IPS-20b (cell line): ENCODE results near the gene ADAP1.

Source experiments
- H3K27ac ChIP-seq: one replicate; pipeline ENCODE4 v1.5.1; 2013; ENCODE audit warnings: low read length
- H3K27me3 ChIP-seq: 2 replicates; pipeline ENCODE4 v1.6.1; 2013; ENCODE audit warnings: mild to moderate bottlenecking, low read length, inconsistent platforms; ENCODE audit not compliant: insufficient read depth
- H3K36me3 ChIP-seq: 2 replicates; pipeline ENCODE4 v1.6.1; 2013; ENCODE audit warnings: low read depth, mild to moderate bottlenecking, inconsistent platforms, low read length, moderate library complexity; ENCODE audit not compliant: insufficient read depth
- H3K4me1 ChIP-seq: 2 replicates; pipeline ENCODE4 v1.6.1; 2013; ENCODE audit warnings: mild to moderate bottlenecking, control low read depth, inconsistent platforms, low read length, moderate library complexity; ENCODE audit not compliant: insufficient read depth
- H3K4me3 ChIP-seq: 2 replicates; pipeline ENCODE4 v1.5.1; 2013; ENCODE audit warnings: mild to moderate bottlenecking, low read length, inconsistent platforms
- H3K9ac ChIP-seq: 2 replicates; pipeline ENCODE4 v1.6.1; 2013; ENCODE audit warnings: low read depth, mild to moderate bottlenecking, inconsistent platforms, low read length, moderate library complexity
- H3K9me3 ChIP-seq: 2 replicates; pipeline ENCODE4 v1.6.1; 2013; ENCODE audit warnings: mild to moderate bottlenecking, low read depth, low read length, inconsistent platforms; ENCODE audit not compliant: insufficient read depth

ADAP1 gene

DNA sequence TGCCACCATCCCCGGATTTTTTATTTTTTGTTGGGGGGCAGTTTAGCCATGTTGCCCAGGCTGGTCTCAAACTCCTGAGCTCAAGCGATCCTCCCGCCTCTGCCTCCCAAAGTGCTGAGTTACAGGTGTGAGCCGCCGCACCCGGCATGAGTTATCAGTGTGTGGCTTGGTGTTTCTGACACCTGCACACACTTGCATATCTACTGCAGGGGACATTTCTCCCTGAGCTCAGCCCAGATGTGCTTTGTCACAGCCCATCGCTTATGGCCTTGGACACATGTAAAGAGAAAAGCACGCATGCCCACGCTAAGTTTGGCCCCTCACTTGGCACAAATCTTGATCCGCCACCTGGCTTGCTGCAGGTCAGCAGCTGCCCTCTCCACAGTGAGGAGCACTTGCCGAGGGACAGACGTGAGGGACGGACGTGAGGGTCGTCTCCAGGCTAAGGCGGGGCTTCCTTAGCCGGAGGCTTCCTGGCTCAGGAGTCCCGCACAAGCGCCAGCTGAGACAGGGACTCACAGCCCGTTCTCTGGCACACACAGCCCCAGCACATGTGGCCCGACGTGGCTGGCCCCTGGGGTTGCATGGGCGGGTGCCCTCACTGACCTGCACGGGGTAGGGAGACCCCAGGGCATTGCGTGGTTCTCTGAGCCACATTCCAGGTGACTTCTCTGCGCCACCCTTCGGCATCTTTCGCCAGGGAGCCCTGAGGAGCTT, 40.3 kb upstream of the ADAP1 start:
- Histone ChIP-seq H3K4me1 (no peaks in the 10 kb centered on the region), H3K36me3 (no peaks in the 10 kb centered on the region), H3K9me3 (no peaks in the 10 kb centered on the region), H3K27ac (no peak overlapping the region), H3K27me3 (no peaks in the 10 kb centered on the region), H3K4me3 (no peak overlapping the region), H3K9ac (no peak overlapping the region)

DNA sequence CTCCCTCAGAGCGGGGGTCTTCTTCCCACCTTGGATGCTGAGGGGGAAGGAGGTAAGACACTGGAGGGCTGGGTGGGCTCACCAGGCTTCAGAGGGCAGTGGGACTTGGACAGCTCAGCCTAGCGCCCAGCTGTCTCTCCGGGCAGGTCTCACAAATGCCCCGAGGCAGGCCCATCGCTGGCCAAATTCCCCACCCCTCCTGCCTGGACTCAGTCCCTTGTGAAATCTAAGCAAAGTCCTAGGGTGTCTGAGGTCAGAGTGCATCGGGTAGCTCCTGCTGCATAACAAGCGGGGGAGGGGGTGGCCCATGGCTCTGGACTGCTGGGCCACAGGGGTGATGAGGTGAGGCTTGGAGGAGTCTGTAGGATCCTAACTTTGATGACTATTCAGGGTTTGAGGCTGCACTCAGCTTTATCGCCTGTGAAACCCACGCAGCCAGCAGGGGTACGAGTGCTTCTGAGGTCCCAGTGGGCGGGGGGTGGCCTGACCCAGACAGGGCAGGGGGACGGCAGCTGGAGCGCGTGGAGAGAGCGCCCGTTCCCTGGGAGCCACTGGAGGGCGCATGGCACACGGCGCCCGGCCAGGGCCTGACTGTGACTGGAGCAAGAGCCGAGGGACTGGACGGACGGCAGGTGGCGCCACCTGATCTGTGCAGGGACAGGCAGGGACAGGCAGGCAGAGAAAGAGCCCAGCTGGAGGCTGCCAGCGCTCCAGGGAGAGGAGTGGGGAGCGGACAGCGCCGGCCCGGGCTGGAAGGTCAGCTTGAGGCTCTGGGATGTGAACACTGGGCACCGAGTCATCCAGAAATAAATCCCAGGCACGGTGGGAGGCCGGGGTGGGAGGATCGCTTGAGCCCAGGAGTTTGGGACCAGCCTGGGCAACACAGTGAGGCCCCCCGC, 38.5 kb upstream of the ADAP1 start:
- no peaks in the 10 kb centered on the region for H3K4me1 ChIP-seq
- no peak overlapping the region for H3K9ac ChIP-seq
- no peaks in the 10 kb centered on the region for H3K36me3 ChIP-seq
- H3K4me3 ChIP-seq = no peak overlapping the region
- no peaks in the 10 kb centered on the region for H3K9me3 ChIP-seq
- H3K27me3 ChIP-seq = no peaks in the 10 kb centered on the region
- H3K27ac ChIP-seq = no peak overlapping the region

DNA sequence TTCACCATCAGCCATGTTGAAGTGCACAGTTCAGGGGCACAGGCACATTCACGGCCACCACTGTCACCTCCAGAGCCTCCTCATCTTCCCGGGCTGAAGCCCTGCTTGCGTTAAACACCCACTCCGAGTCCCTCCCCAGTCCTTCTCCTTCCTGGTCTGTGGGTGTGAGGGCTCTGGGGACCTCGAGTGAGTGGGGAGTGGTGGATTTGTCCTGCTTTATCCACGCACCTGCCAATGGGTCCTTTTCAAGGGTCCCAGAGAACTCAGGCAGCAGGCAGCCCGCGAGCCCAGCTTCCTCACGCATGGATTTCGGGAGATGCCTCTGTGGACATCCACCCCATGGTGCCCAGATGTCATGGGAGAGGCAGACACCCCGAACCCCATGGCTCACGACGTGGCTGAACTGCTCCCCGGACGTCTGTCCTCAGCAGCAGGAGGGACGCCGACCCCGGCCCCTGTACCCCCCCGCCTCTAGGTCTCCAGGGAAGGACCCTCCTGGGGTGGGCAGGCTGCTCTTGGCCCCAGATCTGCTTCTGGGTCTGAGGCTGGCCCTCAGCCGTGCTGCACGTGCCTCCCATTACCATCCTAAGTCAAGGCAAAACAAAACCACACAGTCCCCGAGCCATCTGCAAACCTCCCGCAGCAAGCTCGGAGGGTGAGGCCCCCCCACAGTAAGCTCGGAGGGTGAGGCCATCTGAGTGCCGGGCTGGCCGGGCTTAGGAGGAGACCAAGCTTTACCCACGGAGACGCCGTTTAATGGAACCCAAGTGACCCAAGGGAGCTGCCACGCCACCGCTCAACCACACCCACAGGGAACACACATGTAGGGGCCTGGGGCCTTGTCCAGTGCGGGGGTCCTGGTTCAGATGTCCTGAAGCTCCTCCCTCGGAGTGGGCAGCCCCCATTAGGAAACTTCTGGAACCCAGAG, 37.5 kb upstream of the ADAP1 start:
- H3K36me3 ChIP-seq = no peaks in the 10 kb centered on the region
- H3K4me1 ChIP-seq = no peaks in the 10 kb centered on the region
- H3K9me3 ChIP-seq = no peaks in the 10 kb centered on the region
- no peak overlapping the region for H3K27ac ChIP-seq
- no peak overlapping the region for H3K9ac ChIP-seq
- no peaks in the 10 kb centered on the region for H3K27me3 ChIP-seq
- no peak overlapping the region for H3K4me3 ChIP-seq

DNA sequence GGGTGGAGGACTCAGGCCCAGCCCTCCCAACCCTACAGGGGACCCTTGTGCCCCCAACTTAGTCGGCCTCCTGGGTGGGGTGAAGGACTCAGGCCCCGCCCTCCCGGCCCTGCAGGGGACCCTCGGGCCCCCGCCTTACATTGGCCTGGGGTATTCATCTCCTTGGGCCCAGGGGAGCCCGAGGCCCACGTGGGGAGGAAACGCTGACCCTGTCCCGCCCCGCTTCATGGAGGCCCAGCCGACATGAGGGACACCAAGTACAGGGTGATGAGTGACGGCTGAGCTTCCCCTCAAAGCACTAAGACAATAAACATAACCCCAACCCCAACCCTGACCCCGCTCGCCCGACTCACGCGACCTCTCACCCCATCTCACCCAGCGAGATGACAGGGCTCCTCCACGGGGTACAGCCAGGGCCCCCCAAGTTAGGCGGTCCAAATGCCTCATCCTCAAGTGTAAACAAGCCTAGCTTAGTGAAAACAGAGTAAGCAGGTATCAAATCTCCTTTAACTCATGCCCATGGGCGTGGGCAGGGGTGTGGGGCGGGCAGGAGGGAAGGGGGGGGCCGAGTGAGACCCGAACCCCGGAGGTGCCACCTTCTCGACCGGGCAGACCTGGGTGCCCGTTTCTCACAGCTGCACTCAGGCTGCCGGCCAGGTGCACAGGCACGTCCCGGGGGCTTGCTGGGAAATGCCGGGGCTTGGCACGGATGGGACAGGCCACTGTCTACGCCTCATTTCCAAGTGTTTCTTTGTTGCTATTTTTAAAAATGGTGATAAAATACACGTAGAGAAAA, 36.7 kb upstream of the ADAP1 start:
- H3K9me3 ChIP-seq = no peaks in the 10 kb centered on the region
- H3K36me3 ChIP-seq = no peaks in the 10 kb centered on the region
- H3K9ac ChIP-seq = no peak overlapping the region
- H3K4me3 ChIP-seq = no peak overlapping the region
- no peaks in the 10 kb centered on the region for H3K27me3 ChIP-seq
- no peaks in the 10 kb centered on the region for H3K4me1 ChIP-seq
- H3K27ac ChIP-seq = no peak overlapping the region

DNA sequence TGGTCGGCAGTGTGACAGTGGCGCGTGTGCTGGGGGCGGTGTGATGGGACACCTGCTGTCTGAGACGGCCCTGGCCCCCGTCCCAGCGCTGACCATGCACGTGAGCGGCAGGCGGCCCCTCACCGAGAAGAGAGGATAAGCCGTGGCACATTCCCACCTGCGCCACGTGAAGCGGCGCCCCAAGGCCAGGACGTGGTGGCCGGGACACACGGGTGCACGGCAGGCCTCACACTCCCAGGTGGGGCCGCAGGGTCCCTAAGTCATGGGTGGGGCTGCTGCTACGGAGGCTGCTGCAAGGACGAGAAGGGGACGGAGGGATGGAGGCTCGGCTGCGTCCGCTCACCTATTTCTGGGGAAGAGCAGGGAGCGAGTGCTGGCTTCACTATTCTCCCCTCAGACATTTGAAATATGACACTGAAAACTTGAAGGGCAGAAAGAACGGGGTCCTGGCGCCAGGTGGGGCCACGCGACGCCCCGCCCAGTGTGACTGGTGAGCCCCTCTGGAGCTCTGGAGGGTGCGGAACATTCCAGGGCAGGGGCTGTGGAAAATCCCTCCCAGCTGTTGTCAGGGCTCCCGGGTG, 36.0 kb upstream of the ADAP1 start:
- no peak overlapping the region for H3K4me3 ChIP-seq
- H3K9ac ChIP-seq = no peak overlapping the region
- no peaks in the 10 kb centered on the region for H3K4me1 ChIP-seq
- no peak overlapping the region for H3K27ac ChIP-seq
- H3K27me3 ChIP-seq = no peaks in the 10 kb centered on the region
- H3K9me3 ChIP-seq = no peaks in the 10 kb centered on the region
- H3K36me3 ChIP-seq = no peaks in the 10 kb centered on the region

DNA sequence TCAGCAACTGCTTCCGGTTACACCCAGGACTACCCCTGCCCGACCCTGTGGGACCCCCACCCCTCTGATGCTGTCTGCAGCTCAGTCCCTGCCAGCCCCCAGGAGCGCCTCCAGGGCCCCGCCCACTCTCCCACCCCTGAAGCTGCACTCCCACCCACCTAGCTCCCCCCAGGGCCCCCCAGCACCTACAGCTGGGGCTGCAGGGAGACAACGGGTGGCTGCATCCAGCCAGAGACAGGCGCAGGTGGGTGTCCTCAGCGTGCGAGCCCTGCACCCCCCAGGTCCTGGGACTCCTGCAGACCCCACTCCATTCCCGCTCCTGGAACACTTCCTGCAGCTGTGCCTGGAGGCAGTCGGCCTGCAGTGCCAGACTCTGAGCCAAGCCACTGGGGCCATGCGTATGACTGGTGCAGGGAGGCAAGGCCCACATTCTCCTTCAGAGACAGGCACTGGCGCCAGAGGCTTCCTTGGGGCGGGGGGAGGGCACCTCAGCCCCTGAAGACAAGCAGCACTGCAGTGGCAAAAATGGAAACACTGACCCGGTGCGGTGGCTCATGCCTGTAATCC, 34.6 kb upstream of the ADAP1 start:
- no peak overlapping the region for H3K9ac ChIP-seq

DNA sequence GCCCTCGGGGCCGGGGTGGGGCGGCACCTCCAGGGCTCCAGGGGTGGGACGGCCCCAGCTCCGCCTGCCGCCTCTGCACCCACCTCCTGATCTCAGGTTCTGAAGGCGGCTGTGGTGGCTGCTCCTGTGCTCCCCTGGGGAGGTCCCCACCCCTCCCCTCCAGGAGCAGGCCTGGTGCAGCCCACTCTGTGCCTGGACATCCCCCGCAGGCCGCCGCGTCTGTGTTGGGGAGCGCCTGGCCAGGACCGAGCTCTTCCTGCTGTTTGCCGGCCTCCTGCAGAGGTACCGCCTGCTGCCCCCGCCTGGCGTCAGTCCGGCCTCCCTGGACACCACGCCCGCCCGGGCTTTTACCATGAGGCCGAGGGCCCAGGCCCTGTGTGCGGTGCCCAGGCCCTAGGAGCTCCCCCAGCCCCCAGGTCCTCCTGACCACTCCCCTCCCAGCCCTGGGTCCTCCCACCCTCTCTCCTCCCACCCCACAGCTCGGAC, 34.0 kb upstream of the ADAP1 start:
- no peaks in the 10 kb centered on the region for H3K27me3 ChIP-seq
- no peaks in the 10 kb centered on the region for H3K36me3 ChIP-seq
- H3K9me3 ChIP-seq = no peaks in the 10 kb centered on the region
- H3K9ac ChIP-seq = no peak overlapping the region
- H3K27ac ChIP-seq = no peak overlapping the region
- H3K4me3 ChIP-seq = no peak overlapping the region
- no peaks in the 10 kb centered on the region for H3K4me1 ChIP-seq

More for the DNA sequence above, 34.6 kb upstream of the ADAP1 start:
- no peak overlapping the region for H3K27ac ChIP-seq
- no peaks in the 10 kb centered on the region for H3K9me3 ChIP-seq
- no peak overlapping the region for H3K4me3 ChIP-seq
- H3K4me1 ChIP-seq = no peaks in the 10 kb centered on the region
- H3K27me3 ChIP-seq = no peaks in the 10 kb centered on the region
- H3K36me3 ChIP-seq = no peaks in the 10 kb centered on the region

DNA sequence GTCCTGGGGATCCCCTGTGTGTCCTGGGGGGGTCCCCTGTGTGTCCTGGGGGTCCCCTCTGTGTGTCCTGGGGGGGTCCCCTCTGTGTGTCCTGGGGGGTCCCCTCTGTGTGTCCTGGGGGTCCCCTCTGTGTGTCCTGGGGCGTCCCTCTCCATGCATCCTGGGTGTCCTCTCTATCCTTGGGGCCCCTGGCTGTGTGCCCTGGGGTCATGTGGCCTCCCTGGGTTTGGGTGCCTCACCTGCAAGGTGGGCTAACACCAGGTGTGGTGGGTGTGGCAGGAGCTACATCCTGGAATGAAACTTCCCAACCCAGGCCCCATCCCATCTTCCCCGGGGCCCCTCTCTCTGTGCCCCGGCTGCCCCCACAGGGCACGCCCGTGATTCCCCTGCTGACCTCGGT, 33.4 kb upstream of the ADAP1 start:
- H3K9me3 ChIP-seq = no peaks in the 10 kb centered on the region
- H3K4me3 ChIP-seq = no peak overlapping the region
- H3K27ac ChIP-seq = no peak overlapping the region
- H3K27me3 ChIP-seq = no peaks in the 10 kb centered on the region
- H3K9ac ChIP-seq = no peak overlapping the region
- H3K4me1 ChIP-seq = no peaks in the 10 kb centered on the region
- H3K36me3 ChIP-seq = no peaks in the 10 kb centered on the region

DNA sequence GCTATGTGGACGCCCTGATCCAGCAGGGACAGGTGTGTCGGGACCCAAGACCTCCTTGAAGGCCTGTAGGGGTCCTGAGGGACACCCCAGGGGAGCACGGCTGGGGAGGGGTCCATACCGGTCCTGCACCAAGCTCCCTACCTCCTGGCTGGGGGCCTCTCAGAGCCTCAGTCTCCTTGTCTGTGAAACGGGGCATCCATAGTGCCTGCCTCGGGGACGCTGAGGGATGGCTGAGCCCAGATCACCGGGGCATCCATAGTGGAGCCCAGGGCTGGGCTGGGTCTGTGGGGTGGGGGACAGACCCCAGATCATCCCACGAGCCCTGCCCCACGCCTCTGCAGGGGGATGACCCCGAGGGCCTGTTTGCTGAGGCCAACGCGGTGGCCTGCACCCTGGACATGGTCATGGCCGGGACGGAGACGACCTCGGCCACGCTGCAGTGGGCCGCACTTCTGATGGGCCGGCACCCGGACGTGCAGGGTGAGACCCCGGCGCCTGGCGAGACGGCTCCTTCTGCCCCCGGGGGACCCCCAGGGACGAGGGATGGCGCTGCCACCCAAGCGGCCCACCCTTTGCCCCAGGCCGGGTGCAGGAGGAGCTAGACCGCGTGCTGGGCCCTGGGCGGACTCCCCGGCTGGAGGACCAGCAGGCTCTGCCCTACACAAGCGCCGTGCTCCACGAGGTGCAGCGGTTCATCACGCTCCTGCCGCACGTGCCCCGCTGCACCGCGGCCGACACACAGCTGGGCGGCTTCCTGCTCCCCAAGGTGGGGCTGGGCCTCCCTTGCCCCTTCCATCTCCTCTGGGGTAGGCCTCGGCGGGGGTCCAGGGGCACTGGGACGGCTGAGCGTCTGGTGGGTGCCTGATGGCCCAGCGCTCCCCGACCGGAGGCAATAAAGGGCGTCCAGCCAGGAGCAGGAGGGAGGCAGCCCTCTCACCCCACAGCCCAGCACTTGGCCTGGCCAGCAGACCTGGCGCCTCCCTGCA, 32.6 kb upstream of the ADAP1 start:
- H3K9ac ChIP-seq = no peak overlapping the region
- no peak overlapping the region for H3K27ac ChIP-seq
- H3K4me3 ChIP-seq = no peak overlapping the region
- H3K4me1 ChIP-seq = no peaks in the 10 kb centered on the region
- H3K36me3 ChIP-seq = no peaks in the 10 kb centered on the region
- no peaks in the 10 kb centered on the region for H3K9me3 ChIP-seq
- H3K27me3 ChIP-seq = no peaks in the 10 kb centered on the region
